ENCODE measurements around the gene NBEA. TPM values are rescaled to one million over a fixed set of nuclear protein-coding genes. Genes with fewer than 3 reads are reported as not detected.

NBEA gene
- polyA plus RNA-seq, 3 donors: 17.7 to 21.6 (median 18.3) TPM

DNA sequence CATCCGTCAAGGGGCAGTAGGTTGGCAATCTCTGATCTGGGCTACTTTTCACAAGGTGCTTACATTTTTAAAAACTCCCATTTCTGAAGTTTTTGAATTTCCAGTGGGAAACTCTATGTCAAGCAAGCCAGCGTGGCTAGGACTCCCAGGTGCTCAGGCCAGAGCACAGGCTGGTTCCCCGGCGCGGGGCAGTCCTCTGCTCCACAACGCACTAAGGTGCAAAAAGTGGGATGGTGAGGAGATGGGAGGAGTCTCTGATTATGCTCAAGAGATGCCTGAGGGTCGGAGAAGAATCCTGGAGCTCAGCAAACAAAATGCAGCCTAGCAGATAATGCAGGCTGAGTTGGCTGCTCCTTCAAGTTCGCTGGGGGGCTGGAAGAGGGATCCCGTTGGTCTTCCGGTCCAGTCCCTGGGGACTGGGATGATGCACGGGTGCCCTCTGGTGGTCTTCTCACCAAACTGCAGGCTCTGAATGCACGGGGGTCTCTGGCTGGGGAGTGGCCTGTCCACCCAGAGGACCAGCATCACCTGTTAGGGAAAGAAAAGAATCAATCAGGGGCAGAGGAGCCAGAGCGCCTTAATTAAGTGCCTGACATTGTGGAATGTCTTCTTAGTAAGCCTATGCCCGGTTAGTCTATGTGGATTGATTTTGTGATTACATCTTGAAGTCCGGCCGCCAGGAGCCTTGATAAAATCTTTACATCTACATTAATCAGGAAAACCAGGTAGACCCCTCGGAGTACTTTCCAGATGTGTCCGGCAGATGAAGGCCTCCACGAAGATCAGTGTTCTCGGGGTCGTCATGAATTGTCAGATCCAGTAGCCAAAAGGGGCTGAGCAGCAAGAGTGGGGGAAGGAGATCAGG is 778.9 kb downstream of the NBEA start:
- no peak for DNase-seq (ENCODE audit: low read depth in 3 of 3, low spot score in 2 of 3)
